HepG2 (cell line): Measurements from ENCODE around the gene RBM12. TPM values are rescaled to one million over a fixed set of nuclear protein-coding genes. Genes with fewer than 3 reads are reported as not detected.

ENCODE experiments used
- ATAD3A ChIP-seq: sonication (generic); formaldehyde crosslinking; IDR thresholded peaks from 2 replicates; pipeline ENCODE4 v1.4.0; 2020; ENCODE audit warnings: missing genetic modification reagents
- FOXO1 ChIP-seq: sonication (generic); formaldehyde crosslinking; IDR thresholded peaks from 2 replicates; pipeline ENCODE4 v1.4.0; 2020; ENCODE audit warnings: missing genetic modification reagents
- GZF1 ChIP-seq: sonication (generic); formaldehyde crosslinking; IDR thresholded peaks from 2 replicates; pipeline ENCODE4 v1.5.1; 2020; ENCODE audit warnings: mild to moderate bottlenecking, missing genetic modification reagents
- KLF9 ChIP-seq: IDR thresholded peaks from 2 replicates; pipeline ENCODE4 v1.6.1; 2016; ENCODE audit warnings: low read depth
- MAFK ChIP-seq, 2 experiments: IDR thresholded peaks in 1 of 2; conservative IDR thresholded peaks in 1 of 2; 2 replicates each; pipeline ENCODE4 v1.6.1; 2011; ENCODE audit warnings: improper control_type of control experiment in 2 of 2, low read length in 2 of 2
- MBD4 ChIP-seq: IDR thresholded peaks from 2 replicates; pipeline ENCODE4 v1.6.1; 2012; ENCODE audit warnings: low read length, inconsistent platforms, borderline replicate concordance
- MIER3 ChIP-seq: IDR thresholded peaks from 2 replicates; pipeline ENCODE4 v1.6.1; 2016; ENCODE audit warnings: missing compliant biosample characterization, borderline replicate concordance
- NCOR1 ChIP-seq: fragments of 200-600 bp; sonication (generic); IDR thresholded peaks from 2 replicates; pipeline ENCODE4 v1.7.0; 2017; ENCODE audit warnings: antibody characterized with exemption, low read length, borderline replicate concordance
- NFKB2 ChIP-seq: sonication (generic); formaldehyde crosslinking; IDR thresholded peaks from 2 replicates; pipeline ENCODE4 v1.4.0; 2020; ENCODE audit warnings: missing genetic modification reagents, borderline replicate concordance
- PBX2 ChIP-seq: IDR thresholded peaks from 2 replicates; pipeline ENCODE4 v1.6.1; 2016; ENCODE audit warnings: control low read depth
- SP140L ChIP-seq: sonication (generic); formaldehyde crosslinking; IDR thresholded peaks from 2 replicates; pipeline ENCODE4 v1.4.0; 2020; ENCODE audit warnings: missing genetic modification reagents, borderline replicate concordance
- SRF ChIP-seq: IDR thresholded peaks from 2 replicates; pipeline ENCODE4 v1.6.1; 2011; ENCODE audit warnings: mild to moderate bottlenecking, low read depth, low read length, moderate library complexity
- ZC3H13 ChIP-seq: sonication (generic); formaldehyde crosslinking; IDR thresholded peaks from 2 replicates; pipeline ENCODE4 v1.8.1; 2023; ENCODE audit warnings: mild to moderate bottlenecking, missing genetic modification reagents, moderate library complexity
- ZNF20 ChIP-seq: sonication (generic); formaldehyde crosslinking; IDR thresholded peaks from 2 replicates; pipeline ENCODE4 v1.4.0; 2020; ENCODE audit warnings: mild to moderate bottlenecking, moderate library complexity, missing genetic modification reagents
- ZNF205 ChIP-seq: IDR thresholded peaks from 2 replicates; pipeline ENCODE4 v1.6.1; 2018; ENCODE audit warnings: missing biosample characterization, missing genetic modification reagents
- ZNF263 ChIP-seq: sonication (generic); formaldehyde crosslinking; IDR thresholded peaks from 2 replicates; pipeline ENCODE4 v1.4.0; 2020; ENCODE audit warnings: missing genetic modification reagents
- ZNF407 ChIP-seq: sonication (generic); formaldehyde crosslinking; IDR thresholded peaks from one replicate; pipeline ENCODE4 v1.5.1; 2020; ENCODE audit warnings: mild to moderate bottlenecking, missing genetic modification reagents; ENCODE audit errors: not compliant biosample characterization
- ZNF468 ChIP-seq: sonication (generic); formaldehyde crosslinking; IDR thresholded peaks from 2 replicates; pipeline ENCODE4 v1.8.0; 2022; ENCODE audit warnings: mild to moderate bottlenecking, moderate library complexity, missing genetic modification reagents
- ZNF660 ChIP-seq: sonication (generic); formaldehyde crosslinking; IDR thresholded peaks from 2 replicates; pipeline ENCODE4 v1.5.1; 2020; ENCODE audit warnings: mild to moderate bottlenecking, low read depth, missing genetic modification reagents, borderline replicate concordance
- ZNF777 ChIP-seq: sonication (generic); formaldehyde crosslinking; IDR thresholded peaks from 2 replicates; pipeline ENCODE4 v1.4.0; 2020; ENCODE audit warnings: missing genetic modification reagents
- ZNF781 ChIP-seq: sonication (generic); formaldehyde crosslinking; IDR thresholded peaks from 2 replicates; pipeline ENCODE4 v1.5.1; 2020; ENCODE audit warnings: borderline replicate concordance, mild to moderate bottlenecking, missing genetic modification reagents; ENCODE audit errors: not compliant biosample characterization
- polyA plus RNA-seq, 8 experiments: library from polyadenylated mRNA; depleted of rRNA in 3 of 8; stranded (reverse) in 7 of 8; unstranded in 1 of 8; fragments of >200 nt; fragmentation: Illumina TruSeq in 4 of 8; extraction: Trizol in 4 of 8; gene quantifications; 2 replicates each; pipeline versions ENCODE4 v1.2.1 to v1.2.3, GENCODE V29; 2011 to 2016; ENCODE audit warnings: low read depth in 4 of 8, missing spikeins in 1 of 8, mixed read lengths in 1 of 8; ENCODE audit not compliant: insufficient read depth in 1 of 8
- total RNA-seq, 5 experiments: library from RNA; depleted of rRNA; stranded (reverse); fragments of >200 nt; fragmentation: Illumina TruSeq; extraction: Trizol; gene quantifications; 2 replicates each; pipeline ENCODE4 v1.2.3, GENCODE V29; 2016; ENCODE audit warnings: low read depth in 1 of 5

The RBM12 gene
- total and polyA plus RNA-seq, 2 of the 13 experiments (the other 11 are each of a cell fraction or from before 2014, with no cell fraction given), result 97.9 to 104 TPM

- TF ChIP-seq ZNF407 (peak; percentile 67), SP140L (CRISPR knock-in tag) (no peak), KLF9 (no peak), ZNF777 (CRISPR knock-in tag) (peak; percentile 66; the same call in 1 of the 2 replicates), MIER3 (no peak), FOXO1 (no peak), NFKB2 (CRISPR knock-in tag) (peak; percentile 89), ZC3H13 (CRISPR knock-in tag) (peak; percentile 86), ZNF263 (0 out of 2 replicates have a peak, but pooled peaks have one; percentile 47), MBD4 (no peak), ZNF660 (CRISPR knock-in tag) (no peak), SRF (no peak), ZNF468 (0 out of 2 replicates have a peak, but pooled peaks have one; percentile 76), NCOR1 (no peak), ATAD3A (no peak), MAFK (conservative IDR thresholded peaks at IDR 0.05 in 1 of 2, IDR thresholded peaks at IDR 0.05 in 1 of 2; ENCODE audit: low read length in 2 of 2) (no peak), PBX2 (CRISPR knock-in tag) (no peak), GZF1 (CRISPR knock-in tag) (no peak), ZNF20 (CRISPR knock-in tag) (no peak), ZNF205 (CRISPR knock-in tag) (no peak), ZNF781 (CRISPR knock-in tag) (no peak)
Observed at GRCh38 chr20:35600993-35601973, 63.4 kb downstream of the RBM12 start (continued).
